Right lung (tissue), 5 donors: ENCODE data around the gene MOV10L1. TPM values are rescaled to one million over a fixed set of nuclear protein-coding genes. Genes with fewer than 3 reads are reported as not detected.
"Not testable (repeated sequence)": the region's sequence is repeated elsewhere in the genome, so short reads cannot be mapped to it uniquely, and the experiment has no call there.

ENCODE experiments used
- DNase-seq, 2 donors: peaks; one replicate each; pipeline ENCODE4 v3.0.0-alpha.2; 2013
- polyA plus RNA-seq, 5 donors: library from polyadenylated mRNA; unstranded; fragments of 120-200 nt; gene quantifications; one replicate each; pipeline versions ENCODE4 v1.2.1 to v1.2.3, GENCODE V29; 2013; ENCODE audit warnings: inconsistent platforms in 1 of 5, low replicate concordance in 1 of 5; ENCODE audit not compliant: insufficient read length in 5 of 5, insufficient read depth in 1 of 5

Gene MOV10L1
- polyA plus RNA-seq, 5 donors, result 1.4 to 3.8 (median 2.1) TPM

DNA sequence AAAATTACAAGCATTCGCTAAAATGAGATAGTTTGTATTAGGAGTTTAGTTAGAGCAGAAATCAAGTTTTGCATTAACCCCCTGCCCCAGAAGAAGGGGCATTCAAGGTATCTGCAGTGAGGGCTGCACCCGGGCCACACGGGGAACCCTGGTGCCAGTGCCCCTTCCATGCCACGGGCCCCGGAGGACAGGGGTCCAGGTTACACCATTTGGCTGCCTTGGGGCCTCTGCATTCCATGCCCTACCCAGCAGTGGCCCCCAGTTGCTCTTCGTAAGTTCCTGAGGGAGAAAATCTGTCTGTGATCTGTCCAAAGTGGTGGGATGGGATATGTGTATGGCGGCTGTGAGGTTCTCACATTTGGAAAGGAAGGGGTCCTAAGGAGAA, 63.9 kb downstream of the MOV10L1 start:
- DNase-seq, result no peak

DNA sequence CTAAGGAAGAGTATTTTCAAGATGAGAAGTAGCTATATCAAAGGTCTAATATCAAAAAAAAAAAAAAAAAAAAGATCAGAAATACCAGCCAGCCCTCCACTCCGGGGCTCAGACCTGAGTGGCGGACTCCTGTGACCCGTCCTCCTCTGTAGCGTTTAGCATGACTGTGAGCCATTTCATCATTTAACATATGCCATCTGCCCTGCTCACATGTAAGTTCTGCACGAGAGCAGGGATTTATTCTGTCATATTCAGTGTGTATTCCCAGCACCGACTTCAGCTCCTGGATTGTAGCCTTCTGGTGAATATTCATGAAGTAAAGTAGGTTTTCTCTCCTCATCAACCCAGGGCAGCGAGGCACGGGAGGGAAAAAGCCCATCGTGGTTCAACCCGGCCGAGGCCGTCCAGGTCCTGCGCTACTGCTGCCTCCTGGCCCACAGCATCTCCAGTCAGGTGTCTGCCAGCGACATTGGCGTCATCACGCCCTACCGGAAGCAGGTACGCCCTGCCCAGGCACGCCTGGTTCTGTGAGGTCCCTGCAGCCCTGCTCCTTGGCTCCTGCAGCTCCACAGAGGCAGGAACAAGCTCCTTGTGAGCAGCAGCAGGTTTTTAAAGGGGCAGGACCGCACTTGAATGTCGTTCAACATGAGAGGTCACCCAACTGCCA, 68.0 kb downstream of the MOV10L1 start:
- DNase-seq, result no peak

DNA sequence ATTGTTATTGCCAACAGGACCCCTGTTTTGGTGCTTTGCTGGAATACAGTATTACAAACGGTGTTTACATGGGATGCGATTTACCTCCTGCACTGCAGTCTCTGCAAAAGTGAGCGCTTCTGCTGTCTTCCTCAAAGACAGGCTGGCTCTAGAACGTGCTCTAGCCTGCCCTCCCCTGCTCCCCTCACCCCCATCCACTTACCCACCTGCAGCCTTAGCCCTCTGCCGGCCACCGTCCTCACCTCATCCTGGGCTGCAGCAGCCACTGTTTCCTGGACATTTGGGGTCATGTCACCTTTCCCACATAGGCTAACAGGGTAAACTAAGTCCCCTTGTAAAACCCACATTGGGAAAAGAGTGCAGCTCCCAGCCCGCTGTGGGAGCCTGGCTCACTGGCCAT, 71.1 kb downstream of the MOV10L1 start:
- DNase-seq, result no peak

DNA sequence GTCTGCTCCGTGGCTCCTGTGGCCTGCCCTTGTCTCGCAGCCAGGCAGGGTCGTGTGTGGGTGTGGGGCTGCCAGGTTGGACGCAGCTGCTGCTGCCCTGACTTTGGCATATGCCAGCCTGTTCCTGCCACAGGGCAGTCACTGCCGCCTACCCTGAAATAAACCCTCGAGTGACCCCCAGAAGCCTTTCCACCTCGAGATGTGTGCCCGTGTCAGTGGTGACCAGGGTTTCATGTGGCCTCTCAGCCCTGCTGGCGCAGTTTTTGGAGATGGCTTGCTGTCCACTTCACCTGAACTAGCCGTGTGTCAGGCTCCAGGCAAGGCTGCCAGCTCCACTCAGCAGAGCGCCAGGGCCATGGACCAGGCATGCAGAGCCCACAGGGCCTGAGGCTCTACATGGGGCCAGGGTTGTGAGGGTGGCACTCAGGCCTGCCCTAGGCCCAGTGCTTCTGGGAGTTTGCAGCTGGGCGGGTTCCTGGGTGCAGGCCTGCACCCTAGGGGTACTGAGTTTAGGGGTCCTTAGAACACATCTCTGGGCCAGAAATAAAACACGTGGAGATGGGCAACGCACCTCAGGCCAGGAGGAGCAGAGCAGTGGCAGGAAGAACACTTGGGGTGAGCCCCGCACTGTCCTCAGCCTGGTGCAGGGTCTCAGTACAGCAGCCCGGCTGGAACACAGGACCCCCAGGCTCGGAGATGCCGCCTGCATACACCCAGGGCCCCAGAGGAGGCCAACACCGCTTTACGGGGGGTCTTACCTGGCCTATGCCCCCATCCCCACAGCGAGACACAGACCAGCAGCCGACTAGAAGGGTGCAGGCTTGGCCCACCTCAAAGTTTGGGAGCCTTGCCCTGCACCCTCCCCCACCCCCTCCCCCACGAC, 71.9 kb downstream of the MOV10L1 start:
- no peak for DNase-seq

DNA sequence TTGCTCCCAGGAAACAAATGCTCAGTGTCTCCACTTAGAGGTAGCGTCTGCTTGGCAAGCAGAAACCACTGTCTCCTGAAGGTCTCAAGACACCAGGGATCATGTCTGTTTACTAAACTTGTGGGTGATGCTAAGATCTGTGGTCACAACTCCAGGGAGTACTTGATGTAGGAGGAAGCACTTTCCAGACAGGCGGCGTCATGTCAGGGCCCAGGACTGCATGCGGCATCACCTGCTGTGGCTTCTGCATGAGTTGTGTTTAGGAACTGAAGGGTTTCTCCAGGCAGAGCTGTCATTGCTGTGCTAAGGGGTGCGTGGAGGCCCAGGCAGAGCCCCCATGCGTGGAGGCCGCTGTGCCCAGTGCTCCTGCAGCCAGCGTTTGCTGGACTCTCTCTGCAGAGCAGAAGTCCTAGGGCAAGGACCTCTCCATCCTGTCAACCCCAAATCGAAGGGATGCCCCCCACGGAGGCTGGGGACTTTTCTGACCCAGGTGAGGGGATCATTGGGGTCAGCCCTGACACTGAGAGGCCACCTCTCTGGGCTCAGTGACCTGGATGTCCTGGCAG, 72.7 kb downstream of the MOV10L1 start:
- no peak for DNase-seq

DNA sequence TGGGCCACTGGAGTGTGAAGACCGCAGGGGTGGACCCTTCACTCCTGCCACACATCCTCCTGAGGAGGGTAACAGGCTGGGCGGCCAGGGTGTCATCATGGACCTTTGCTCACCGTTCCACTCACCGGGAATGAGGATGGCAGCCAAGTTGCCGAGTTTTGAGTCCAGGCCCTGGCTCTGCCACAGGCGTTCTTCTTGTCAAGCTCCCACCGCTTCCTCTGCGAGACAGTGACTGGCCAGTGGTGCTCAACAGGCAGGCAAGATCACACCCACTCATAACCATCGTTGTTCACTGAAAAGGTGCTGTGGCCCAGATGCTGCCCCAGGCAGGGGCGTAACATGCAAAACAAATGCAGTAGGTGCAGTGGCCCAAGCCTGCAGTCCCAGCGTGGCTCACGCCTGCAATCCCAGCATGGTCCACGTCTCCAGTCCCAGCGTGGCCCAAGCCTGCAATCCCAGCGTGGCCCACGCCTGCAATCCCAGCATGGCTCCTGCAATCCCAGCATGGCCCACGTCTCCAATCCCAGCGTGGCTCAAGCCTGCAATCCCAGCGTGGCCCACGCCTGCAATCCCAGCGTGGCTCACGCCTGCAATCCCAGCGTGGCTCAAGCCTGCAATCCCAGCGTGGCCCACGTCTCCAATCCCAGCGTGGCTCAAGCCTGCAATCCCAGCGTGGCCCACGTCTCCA, 75.8 kb downstream of the MOV10L1 start:
- no peak for DNase-seq

DNA sequence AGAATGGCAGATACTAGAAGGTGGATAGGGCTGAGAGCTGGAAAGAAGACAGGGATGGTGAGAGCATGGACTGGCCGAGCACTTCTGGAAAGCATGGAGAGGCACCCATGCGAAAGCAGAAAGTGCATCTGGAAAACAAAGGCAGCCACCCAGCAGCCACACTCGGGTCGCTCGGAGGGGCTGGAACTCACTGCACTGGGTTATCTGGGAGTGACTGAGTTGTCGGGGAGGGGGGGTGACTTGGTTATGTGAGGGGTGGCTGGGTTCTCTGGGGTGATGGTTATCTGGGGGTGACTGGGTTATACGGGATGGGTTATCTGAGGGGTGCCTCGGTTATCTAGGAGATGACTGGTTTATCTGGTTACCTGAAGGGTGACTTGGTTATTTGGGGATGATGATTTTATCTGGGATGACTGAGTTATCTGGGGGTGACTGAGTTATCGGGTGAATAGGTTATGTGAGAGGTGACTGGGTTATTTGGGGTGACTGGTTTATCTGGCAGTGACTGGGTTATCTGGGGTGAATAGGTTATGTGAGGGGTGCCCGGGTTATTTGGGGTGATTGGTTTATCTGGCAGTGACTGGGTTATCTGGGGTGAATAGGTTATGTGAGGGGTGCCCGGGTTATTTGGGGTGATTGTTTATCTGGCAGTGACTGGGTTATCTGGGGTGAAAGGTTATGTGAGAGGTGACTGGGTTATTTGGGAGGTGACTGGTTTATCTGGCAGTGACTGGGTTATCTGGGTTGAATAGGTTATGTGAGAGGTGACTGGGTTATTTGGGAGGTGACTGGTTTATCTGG, 78.1 kb downstream of the MOV10L1 start:
- DNase-seq, result no peak

DNA sequence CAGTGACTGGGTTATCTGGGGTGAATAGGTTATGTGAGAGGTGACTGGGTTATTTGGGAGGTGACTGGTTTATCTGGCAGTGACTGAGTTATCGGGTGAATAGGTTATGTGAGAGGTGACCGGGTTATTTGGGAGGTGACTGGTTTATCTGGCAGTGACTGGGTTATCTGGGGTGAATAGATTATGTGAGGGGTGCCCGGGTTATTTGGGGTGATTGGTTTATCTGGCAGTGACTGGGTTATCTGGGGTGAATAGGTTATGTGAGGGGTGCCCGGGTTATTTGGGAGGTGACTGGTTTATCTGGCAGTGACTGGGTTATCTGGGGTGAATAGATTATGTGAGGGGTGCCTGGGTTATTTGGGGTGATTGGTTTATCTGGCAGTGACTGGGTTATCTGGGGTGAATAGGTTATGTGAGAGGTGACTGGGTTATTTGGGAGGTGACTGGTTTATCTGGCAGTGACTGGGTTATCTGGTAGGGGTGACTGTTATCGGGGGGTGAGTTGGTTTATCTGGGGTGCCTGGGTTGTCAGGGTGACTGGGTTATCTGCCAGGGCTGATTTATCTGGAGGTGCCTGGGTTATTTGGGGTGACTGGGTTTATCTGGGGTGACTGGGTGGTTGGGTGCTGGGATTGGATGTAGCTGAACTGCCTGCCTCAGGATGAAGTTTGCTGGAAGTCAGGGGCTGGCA, 78.8 kb downstream of the MOV10L1 start:
- DNase-seq, result not testable (repeated sequence)

DNA sequence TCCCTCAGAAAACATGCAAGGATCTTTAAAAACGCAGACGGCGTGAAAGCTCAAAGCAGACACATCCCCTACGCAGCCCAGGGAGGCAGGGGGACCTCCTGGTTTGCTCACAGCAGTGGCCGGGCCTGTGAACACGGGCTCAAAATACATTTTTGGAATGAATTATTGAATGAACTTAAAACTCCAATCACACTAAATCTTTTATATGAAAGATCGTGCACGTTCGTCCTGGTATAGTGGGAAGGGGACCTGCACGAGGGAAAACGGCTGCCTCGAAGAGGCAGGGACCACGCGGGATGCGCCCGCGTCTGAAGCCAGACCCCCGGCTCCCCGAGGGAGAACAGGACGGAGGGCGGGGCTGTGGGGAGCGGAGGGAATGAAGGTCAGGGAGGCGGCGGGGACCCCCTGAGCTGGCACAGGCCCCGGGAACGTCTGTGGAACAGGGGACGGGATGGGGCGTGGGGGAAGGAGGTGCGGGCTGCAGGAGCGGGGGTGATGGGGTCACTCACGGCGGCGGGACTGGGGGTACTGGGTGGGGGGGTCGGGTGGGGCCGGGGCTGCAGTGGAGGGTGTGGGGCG, 79.5 kb downstream of the MOV10L1 start:
- no peak for DNase-seq

DNA sequence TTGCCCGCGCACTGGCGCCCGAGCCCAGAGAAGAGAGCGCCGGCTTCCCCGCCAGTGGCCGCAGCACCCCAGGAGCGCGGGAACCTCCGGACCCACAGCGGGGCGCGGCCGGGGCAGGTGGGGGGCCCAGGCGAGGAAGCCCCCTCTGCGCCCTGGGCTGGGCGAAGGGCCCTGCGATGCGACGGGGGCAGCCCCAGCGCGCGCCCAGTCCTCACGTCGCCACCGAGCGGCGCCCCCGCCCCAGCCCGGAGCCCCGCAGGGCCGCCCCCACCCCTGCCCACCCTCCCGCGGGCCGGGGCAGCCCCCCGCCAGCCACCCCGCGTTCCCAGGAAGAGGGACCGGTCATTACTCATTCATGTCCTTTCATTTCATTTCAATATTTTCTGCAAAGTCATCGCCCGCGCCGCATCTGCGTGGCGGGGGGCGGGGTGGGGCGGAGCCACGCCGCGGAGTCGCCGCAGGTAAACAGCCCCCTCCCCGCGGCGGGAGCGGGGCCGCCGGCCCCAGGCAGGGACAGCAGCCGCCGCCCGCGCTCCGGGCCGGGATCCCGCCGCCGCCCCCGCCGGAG, 80.1 kb downstream of the MOV10L1 start:
- DNase-seq, result no peak

DNA sequence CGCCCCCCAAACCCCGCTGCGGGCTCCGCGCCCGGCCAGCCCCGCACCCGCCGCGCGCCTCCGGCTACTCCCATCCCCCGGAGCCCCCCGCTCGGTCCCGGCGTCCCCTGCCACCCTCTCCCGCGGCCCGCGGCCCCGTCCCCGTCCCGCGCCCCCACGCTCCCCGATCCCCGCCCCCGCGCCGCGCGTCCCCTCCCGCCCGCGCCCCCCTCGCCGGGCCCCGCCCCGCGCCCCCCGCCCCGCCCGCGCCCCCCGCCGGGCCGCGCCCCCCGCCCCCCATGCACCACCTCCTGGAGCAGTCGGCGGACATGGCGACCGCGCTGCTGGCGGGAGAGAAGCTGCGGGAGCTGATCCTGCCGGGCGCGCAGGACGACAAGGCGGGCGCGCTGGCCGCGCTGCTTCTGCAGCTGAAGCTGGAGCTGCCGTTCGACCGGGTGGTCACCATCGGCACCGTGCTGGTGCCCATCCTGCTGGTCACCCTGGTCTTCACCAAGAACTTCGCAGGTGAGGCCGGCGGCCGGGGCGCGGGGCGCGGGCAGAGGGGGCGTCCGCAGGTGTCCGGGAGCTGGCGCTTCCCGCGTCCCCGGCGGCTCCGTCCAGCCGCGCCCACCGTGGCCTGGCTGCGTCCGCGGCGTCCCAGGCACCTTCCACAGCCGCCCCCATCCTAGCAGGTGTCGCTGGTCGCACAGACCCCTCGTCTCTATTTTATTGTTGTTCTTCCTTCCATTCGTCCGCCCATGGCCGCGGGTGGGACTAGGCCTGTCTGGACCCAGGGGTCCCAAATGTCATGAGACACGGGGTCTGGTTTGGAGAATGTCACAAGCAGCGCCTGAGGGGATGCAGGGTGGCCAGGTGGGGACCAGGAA, 80.9 kb downstream of the MOV10L1 start, which contains the start of gene PANX2:
TSS of gene PANX2 (plus strand) at position 279 of the 866 bp plus-strand sequence. CDS start at position 279, 0 bp downstream.
- DNase-seq, result no peak

DNA sequence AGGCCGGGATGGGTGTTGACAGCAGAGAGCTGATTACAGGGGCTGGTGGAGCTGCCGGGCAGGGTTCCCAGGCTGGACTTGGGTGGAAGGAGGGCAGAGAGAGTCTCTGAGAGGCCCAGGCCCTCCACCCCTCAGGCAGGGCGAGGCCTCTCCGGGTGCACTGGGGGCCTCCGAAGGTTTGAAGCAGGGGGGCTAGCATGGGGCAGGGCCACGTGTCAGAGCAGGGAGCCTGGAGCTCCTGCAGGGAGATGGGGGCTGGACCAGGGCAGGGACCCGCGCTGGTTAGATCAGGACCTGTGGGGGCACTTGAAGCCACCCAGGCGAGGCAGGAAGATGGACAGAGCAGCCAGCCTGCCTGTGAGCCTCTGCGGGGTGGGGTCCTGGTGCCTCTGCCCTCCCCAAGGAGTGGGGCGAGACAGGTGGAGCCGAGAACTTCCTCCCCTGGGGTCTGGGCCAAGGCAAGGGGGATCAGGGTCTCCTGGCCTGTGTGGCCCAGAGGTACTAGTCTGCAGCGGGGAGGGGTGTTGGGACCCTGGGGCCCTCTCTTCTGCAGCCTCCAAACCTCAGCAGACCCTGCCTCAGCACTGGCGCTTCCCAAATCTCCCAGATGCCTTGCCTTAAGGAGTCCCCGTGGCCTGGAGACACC, 81.6 kb downstream of the MOV10L1 start:
- no peak for DNase-seq

DNA sequence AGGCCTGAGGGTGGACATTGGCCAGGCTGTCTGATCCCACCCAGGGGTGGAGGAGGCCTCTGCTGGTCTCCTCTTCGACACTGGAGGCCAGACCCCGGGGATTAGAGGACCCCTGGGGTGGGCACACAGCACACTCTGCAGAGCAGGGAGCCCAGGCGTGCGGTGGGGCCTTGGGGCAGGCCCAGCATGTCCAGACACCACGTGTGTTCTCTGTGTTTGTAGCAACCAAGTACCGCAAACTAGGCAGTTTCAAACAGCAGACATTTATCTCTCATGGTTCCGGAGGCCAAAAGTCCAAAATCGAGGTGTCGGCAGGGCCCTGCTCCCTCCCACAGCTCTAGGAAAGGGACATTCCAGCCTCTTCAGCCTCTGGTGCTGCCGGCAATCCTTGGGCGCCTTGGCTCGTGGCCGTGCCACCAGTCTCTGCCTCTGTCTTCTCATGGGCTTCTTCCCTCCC, 82.2 kb downstream of the MOV10L1 start:
- DNase-seq, result no peak

DNA sequence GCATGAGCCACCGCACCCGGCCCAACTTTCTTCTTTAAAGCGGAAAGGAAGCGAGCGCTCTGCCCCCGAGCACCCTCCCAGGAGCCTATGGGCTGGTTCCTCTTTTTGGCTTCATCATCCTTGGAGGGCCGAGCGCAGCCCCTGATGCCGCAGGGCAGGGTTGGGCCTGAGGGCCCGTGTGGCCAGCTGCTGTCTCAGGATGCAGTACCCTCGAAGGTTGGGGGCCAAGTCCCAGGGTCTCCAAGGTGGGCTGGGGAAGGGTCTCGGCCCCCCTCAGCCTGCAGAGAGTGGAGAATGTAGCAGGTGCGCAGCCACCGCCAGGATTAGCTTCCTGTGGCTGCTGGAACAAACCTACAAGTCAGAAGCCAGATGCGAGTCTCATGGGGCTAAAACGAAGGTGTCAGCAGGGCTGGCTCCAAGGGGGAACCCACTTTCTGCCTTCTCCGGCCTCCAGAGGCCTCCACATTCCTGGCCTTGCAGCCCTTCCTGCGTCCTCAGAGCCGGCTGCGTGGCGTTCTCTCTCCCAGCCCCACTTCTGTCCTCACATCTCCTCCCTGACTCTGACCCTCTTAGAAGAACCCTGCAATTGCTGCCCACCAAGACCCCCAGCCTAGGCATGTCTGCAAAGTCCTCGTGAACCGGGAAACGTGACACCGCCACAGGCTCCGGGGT, 83.6 kb downstream of the MOV10L1 start:
- no peak for DNase-seq

DNA sequence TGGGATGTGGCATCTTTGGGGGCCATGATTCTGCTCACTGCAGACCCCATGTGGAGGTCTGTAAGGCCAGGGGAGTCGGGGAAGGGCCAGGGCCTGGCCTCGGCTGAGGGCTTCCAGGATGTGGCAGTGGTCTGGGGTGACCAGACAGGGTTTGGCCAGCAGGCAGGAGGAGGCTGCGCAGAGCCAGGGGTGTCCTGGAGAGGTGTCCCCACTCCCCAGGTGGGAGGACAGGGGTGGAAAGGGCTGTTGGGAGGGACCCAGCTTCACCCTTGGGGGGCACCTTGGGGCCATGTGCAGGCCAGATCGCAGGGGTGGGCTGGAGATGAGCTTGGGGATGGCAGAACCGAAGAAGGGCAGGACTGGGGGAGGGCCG, 84.2 kb downstream of the MOV10L1 start:
- no peak for DNase-seq

DNA sequence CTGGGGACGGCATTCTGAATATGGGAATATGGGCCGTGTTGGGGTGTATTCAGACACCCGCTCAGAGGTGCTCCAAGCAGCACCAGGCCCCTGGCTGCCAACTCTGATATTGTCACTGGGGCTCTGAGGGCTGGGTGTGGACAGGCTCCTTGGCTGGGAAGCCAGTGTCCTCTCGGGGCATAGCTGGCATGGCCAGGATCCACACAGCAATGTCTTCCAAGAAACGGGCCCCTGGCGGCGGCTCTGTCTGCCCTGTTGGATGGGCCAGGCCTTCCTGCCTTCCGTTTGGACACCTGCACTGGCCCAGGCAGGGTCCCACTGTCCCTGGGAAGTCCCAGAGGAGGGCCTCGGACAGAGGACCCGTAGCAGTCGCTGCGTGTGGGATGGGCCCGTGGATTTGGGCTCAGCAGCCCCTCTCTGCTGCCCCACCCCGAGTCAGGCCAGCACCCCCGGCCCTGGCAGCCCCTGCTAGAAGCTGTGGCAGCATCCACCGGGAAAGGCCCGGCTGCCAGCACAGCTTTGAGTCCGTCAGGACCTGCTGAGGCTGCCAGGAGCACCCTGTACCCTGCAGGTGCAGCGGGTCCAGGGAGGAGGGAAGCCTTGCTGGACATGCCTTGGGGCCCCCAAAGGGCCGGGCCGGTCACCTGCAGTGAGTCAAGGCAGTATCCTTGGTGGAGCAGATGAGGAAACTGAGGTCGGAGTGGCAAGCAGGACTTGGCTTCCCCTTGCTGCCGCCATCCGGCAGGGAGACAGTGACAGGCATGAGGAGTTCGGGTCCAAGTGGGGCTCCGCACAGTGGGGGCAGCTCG, 84.8 kb downstream of the MOV10L1 start:
- DNase-seq, result no peak

DNA sequence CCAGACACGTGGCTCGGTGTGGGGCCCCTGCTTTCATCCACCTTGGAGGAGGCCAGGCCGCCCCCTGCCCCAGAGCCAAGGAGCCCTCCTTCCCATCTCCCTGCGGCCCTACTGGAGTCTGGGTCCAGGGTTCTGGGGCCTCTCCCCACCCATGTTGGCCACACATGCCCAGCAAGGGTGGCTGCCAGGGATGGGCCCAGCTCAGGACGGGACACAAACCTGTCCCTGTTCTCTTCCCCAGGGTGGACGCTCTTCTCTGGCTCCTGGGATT, 85.3 kb downstream of the MOV10L1 start:
- DNase-seq, result no peak
